ENCODE results near the gene DHX8.
"Not testable (repeated sequence)": the region's sequence is repeated elsewhere in the genome, so short reads cannot be mapped to it uniquely, and the experiment has no call there.

The DHX8 gene

GRCh38 chr17:43475494-43476089, 8.2 kb upstream of the DHX8 start:
- H3K4me3 Mint-ChIP-seq, result no peak overlapping the region
- H3K9me3 Mint-ChIP-seq, result no peaks in the 10 kb centered on the region
- no peaks in the 10 kb centered on the region for H3K36me3 Mint-ChIP-seq (ENCODE audit: low read depth)
- H3K4me1 Mint-ChIP-seq (ENCODE audit: low read depth), result no peaks in the 10 kb centered on the region
- peaks cover 3% of the 10 kb centered on the region for H3K27me3 Mint-ChIP-seq (ENCODE audit: low read depth)
- no peak overlapping the region for H3K27ac Mint-ChIP-seq

GRCh38 chr17:43476306-43476705, 7.5 kb upstream of the DHX8 start:
- not testable (repeated sequence) for H3K4me3 Mint-ChIP-seq; H3K4me1 Mint-ChIP-seq (ENCODE audit: low read depth); H3K27me3 Mint-ChIP-seq (ENCODE audit: low read depth)

GRCh38 chr17:43477832-43478634, 5.7 kb upstream of the DHX8 start:
- Mint-ChIP-seq H3K4me1 (ENCODE audit: low read depth) (peaks cover 2% of the 10 kb centered on the region), H3K9me3 (no peaks in the 10 kb centered on the region), H3K27ac (no peak overlapping the region), H3K4me3 (no peak overlapping the region), H3K27me3 (ENCODE audit: low read depth) (no peaks in the 10 kb centered on the region), H3K36me3 (ENCODE audit: low read depth) (no peaks in the 10 kb centered on the region)

More at GRCh38 chr17:43476306-43476705, 7.5 kb upstream of the DHX8 start:
- H3K36me3 Mint-ChIP-seq (ENCODE audit: low read depth); H3K27ac Mint-ChIP-seq; H3K9me3 Mint-ChIP-seq: not testable (repeated sequence)

GRCh38 chr17:43479948-43480347, 3.8 kb upstream of the DHX8 start:
- H3K27ac Mint-ChIP-seq, result no peak overlapping the region
- H3K36me3 Mint-ChIP-seq (ENCODE audit: low read depth), result peaks cover 6% of the 10 kb centered on the region
- no peaks in the 10 kb centered on the region for H3K27me3 Mint-ChIP-seq (ENCODE audit: low read depth)
- no peak overlapping the region for H3K4me3 Mint-ChIP-seq
- H3K9me3 Mint-ChIP-seq, result no peaks in the 10 kb centered on the region
- H3K4me1 Mint-ChIP-seq (ENCODE audit: low read depth), result peaks cover 11% of the 10 kb centered on the region

GRCh38 chr17:43482103-43483012, 1.4 kb upstream of the DHX8 start:
- Mint-ChIP-seq H3K9me3 (no peaks in the 10 kb centered on the region), H3K4me3 (no peak overlapping the region), H3K27ac (no peak overlapping the region), H3K36me3 (ENCODE audit: low read depth) (peaks cover 6% of the 10 kb centered on the region), H3K4me1 (ENCODE audit: low read depth) (peaks cover 20% of the 10 kb centered on the region), H3K27me3 (ENCODE audit: low read depth) (no peaks in the 10 kb centered on the region)

- H3K36me3 Mint-ChIP-seq (ENCODE audit: low read depth), result peaks cover 22% of the 10 kb centered on the region
- no peaks in the 10 kb centered on the region for H3K27me3 Mint-ChIP-seq (ENCODE audit: low read depth)
- H3K27ac Mint-ChIP-seq, result no peak overlapping the region
- peaks cover 2% of the 10 kb centered on the region for H3K4me1 Mint-ChIP-seq (ENCODE audit: low read depth)
- H3K9me3 Mint-ChIP-seq, result no peaks in the 10 kb centered on the region
- no peak overlapping the region for H3K4me3 Mint-ChIP-seq
Measured at GRCh38 chr17:43490621-43491020, 6.8 kb downstream of the DHX8 start.

GRCh38 chr17:43509440-43509839, 25.7 kb downstream of the DHX8 start:
- H3K27ac Mint-ChIP-seq; H3K27me3 Mint-ChIP-seq (ENCODE audit: low read depth); H3K4me1 Mint-ChIP-seq (ENCODE audit: low read depth); H3K4me3 Mint-ChIP-seq; H3K9me3 Mint-ChIP-seq: not testable (repeated sequence)
- peaks cover 40% of the 10 kb centered on the region for H3K36me3 Mint-ChIP-seq (ENCODE audit: low read depth)

- H3K27me3 Mint-ChIP-seq (ENCODE audit: low read depth); H3K4me3 Mint-ChIP-seq; H3K27ac Mint-ChIP-seq; H3K4me1 Mint-ChIP-seq (ENCODE audit: low read depth); H3K9me3 Mint-ChIP-seq: not testable (repeated sequence)
- H3K36me3 Mint-ChIP-seq (ENCODE audit: low read depth), result peaks cover 34% of the 10 kb centered on the region
Measured at GRCh38 chr17:43511199-43511598, 27.4 kb downstream of the DHX8 start.

GRCh38 chr17:43515656-43516055, 31.9 kb downstream of the DHX8 start:
- H3K9me3 Mint-ChIP-seq, result no peaks in the 10 kb centered on the region
- no peak overlapping the region for H3K4me3 Mint-ChIP-seq
- H3K27ac Mint-ChIP-seq, result no peak overlapping the region
- H3K36me3 Mint-ChIP-seq (ENCODE audit: low read depth), result peaks cover 41% of the 10 kb centered on the region
- H3K27me3 Mint-ChIP-seq (ENCODE audit: low read depth), result no peaks in the 10 kb centered on the region
- peaks cover 8% of the 10 kb centered on the region for H3K4me1 Mint-ChIP-seq (ENCODE audit: low read depth)

- Mint-ChIP-seq H3K4me1 (ENCODE audit: low read depth) (peaks cover 8% of the 10 kb centered on the region), H3K27me3 (ENCODE audit: low read depth) (no peaks in the 10 kb centered on the region), H3K36me3 (ENCODE audit: low read depth) (peaks cover 50% of the 10 kb centered on the region), H3K27ac (no peak overlapping the region), H3K4me3 (no peak overlapping the region), H3K9me3 (no peaks in the 10 kb centered on the region)
Measured at GRCh38 chr17:43517161-43517560, 33.4 kb downstream of the DHX8 start.

- Mint-ChIP-seq H3K4me3 (no peak overlapping the region), H3K9me3 (no peaks in the 10 kb centered on the region), H3K27ac (no peak overlapping the region), H3K36me3 (ENCODE audit: low read depth) (peaks cover 46% of the 10 kb centered on the region), H3K27me3 (ENCODE audit: low read depth) (no peaks in the 10 kb centered on the region), H3K4me1 (ENCODE audit: low read depth) (peaks cover 8% of the 10 kb centered on the region)
Measured at GRCh38 chr17:43517615-43518386, 34.0 kb downstream of the DHX8 start.

- Mint-ChIP-seq H3K36me3 (ENCODE audit: low read depth) (peaks cover 48% of the 10 kb centered on the region), H3K4me3 (no peak overlapping the region), H3K4me1 (ENCODE audit: low read depth) (peaks cover 8% of the 10 kb centered on the region)
Measured at GRCh38 chr17:43521389-43521788, 37.6 kb downstream of the DHX8 start.

GRCh38 chr17:43524945-43525575, 41.3 kb downstream of the DHX8 start:
- Mint-ChIP-seq H3K27ac (no peak overlapping the region), H3K27me3 (ENCODE audit: low read depth) (no peaks in the 10 kb centered on the region), H3K4me3 (no peak overlapping the region), H3K36me3 (ENCODE audit: low read depth) (peaks cover 29% of the 10 kb centered on the region), H3K9me3 (no peaks in the 10 kb centered on the region), H3K4me1 (ENCODE audit: low read depth) (no peaks in the 10 kb centered on the region)

More at GRCh38 chr17:43521389-43521788, 37.6 kb downstream of the DHX8 start:
- Mint-ChIP-seq H3K9me3 (no peaks in the 10 kb centered on the region), H3K27me3 (ENCODE audit: low read depth) (no peaks in the 10 kb centered on the region), H3K27ac (no peak overlapping the region)

All from T-helper 1 cell treated with Interleukin-12 subunit alpha and Interleukin-12 subunit beta and Interleukin-4 antibody, amounts not matched to agents 30 μg/mL and 1 μg/mL, for 36 hours (primary cell).